ENCODE results near the gene PKP2. TPM values are rescaled to one million over a fixed set of nuclear protein-coding genes. Genes with fewer than 3 reads are reported as not detected.

Gene PKP2
- total RNA-seq, 1 donor from 2014 or later: 16.2 TPM

- H3K4me3 ChIP-seq: no peak overlapping the region
- TF ChIP-seq CTCF (IDR thresholded peaks at IDR 0.05) (no peak), POLR2A (IDR thresholded peaks at IDR 0.05) (no peak), POLR2AphosphoS5 (IDR thresholded peaks at IDR 0.05; ENCODE audit: insufficient read depth in 1 of 2, low read depth in 1 of 2) (no peak)
- intact Hi-C loops (cut with DNase I): no loop called here
- DNase-seq (ENCODE audit: extremely low spot score in 2 of 2): no peak
- no peaks in the 10 kb centered on the region for H3K36me3 ChIP-seq
- no peak overlapping the region for H3K27ac ChIP-seq
- H3K4me1 ChIP-seq: no peaks in the 10 kb centered on the region
- H3K9me3 ChIP-seq: no peaks in the 10 kb centered on the region
- no peaks in the 10 kb centered on the region for H3K27me3 ChIP-seq
Observed at GRCh38 chr12:32777691-32778175, 118.8 kb downstream of the PKP2 start.

- Histone ChIP-seq H3K9me3 (no peaks in the 10 kb centered on the region), H3K27me3 (no peaks in the 10 kb centered on the region), H3K4me3 (no peak overlapping the region), H3K27ac (no peak overlapping the region), H3K36me3 (no peaks in the 10 kb centered on the region), H3K4me1 (no peaks in the 10 kb centered on the region)
- intact Hi-C loops (cut with DNase I): no loop called here
- TF ChIP-seq POLR2AphosphoS5 (IDR thresholded peaks at IDR 0.05; ENCODE audit: insufficient read depth in 1 of 2, low read depth in 1 of 2): no peak
- no peak for TF ChIP-seq CTCF (IDR thresholded peaks at IDR 0.05)
- no peak for TF ChIP-seq POLR2A (IDR thresholded peaks at IDR 0.05)
- no peak for DNase-seq (ENCODE audit: extremely low spot score in 2 of 2)
Observed at GRCh38 chr12:32777159-32777558, 119.4 kb downstream of the PKP2 start.

- TF ChIP-seq POLR2AphosphoS5 (IDR thresholded peaks at IDR 0.05; ENCODE audit: insufficient read depth in 1 of 2, low read depth in 1 of 2) (no peak), POLR2A (IDR thresholded peaks at IDR 0.05) (no peak), CTCF (IDR thresholded peaks at IDR 0.05) (no peak)
- Histone ChIP-seq H3K27me3 (no peaks in the 10 kb centered on the region), H3K27ac (no peak overlapping the region), H3K4me3 (no peak overlapping the region), H3K9me3 (no peaks in the 10 kb centered on the region), H3K4me1 (no peaks in the 10 kb centered on the region), H3K36me3 (no peaks in the 10 kb centered on the region)
- no peak for DNase-seq (ENCODE audit: extremely low spot score in 2 of 2)
- intact Hi-C loops (cut with DNase I): no loop called here
Observed at GRCh38 chr12:32776258-32776657, 120.3 kb downstream of the PKP2 start.

- no peak overlapping the region for H3K27ac ChIP-seq
- H3K4me3 ChIP-seq: no peak overlapping the region
- no peak for DNase-seq (ENCODE audit: extremely low spot score in 2 of 2)
- TF ChIP-seq CTCF (IDR thresholded peaks at IDR 0.05) (no peak), POLR2A (IDR thresholded peaks at IDR 0.05) (no peak), POLR2AphosphoS5 (IDR thresholded peaks at IDR 0.05; ENCODE audit: insufficient read depth in 1 of 2, low read depth in 1 of 2) (no peak)
- H3K9me3 ChIP-seq: no peaks in the 10 kb centered on the region
- H3K27me3 ChIP-seq: no peaks in the 10 kb centered on the region
- H3K36me3 ChIP-seq: no peaks in the 10 kb centered on the region
- intact Hi-C loops (cut with DNase I): no loop called here
- H3K4me1 ChIP-seq: no peaks in the 10 kb centered on the region
Observed at GRCh38 chr12:32773691-32774090, 122.9 kb downstream of the PKP2 start.

- H3K4me1 ChIP-seq: no peaks in the 10 kb centered on the region
- H3K27ac ChIP-seq: no peak overlapping the region
- no peaks in the 10 kb centered on the region for H3K9me3 ChIP-seq
- TF ChIP-seq POLR2A (IDR thresholded peaks at IDR 0.05): no peak
- no peak for TF ChIP-seq POLR2AphosphoS5 (IDR thresholded peaks at IDR 0.05; ENCODE audit: insufficient read depth in 1 of 2, low read depth in 1 of 2)
- no peak for TF ChIP-seq CTCF (IDR thresholded peaks at IDR 0.05)
- H3K27me3 ChIP-seq: no peaks in the 10 kb centered on the region
- H3K4me3 ChIP-seq: no peak overlapping the region
- intact Hi-C loops (cut with DNase I): no loop called here
- DNase-seq (ENCODE audit: extremely low spot score in 2 of 2): no peak
- H3K36me3 ChIP-seq: no peaks in the 10 kb centered on the region
Observed at GRCh38 chr12:32770141-32770540, 126.4 kb downstream of the PKP2 start.

Data from vagina (tissue), 2 donors.